Measurements from ENCODE around the gene CLDN24. TPM values are rescaled to one million over a fixed set of nuclear protein-coding genes. Genes with fewer than 3 reads are reported as not detected.

CLDN24 gene
- polyA plus RNA-seq, 2 of the 4 experiments (the other 2 are of a cell fraction) = not detected

- CTCF ChIA-PET = no interaction called here
- DNase-seq (ENCODE audit: low read depth in 1 of 2, low spot score in 1 of 2) (no peak), FAIRE-seq (no peak)
These were observed 3.6 kb downstream of the CLDN24 start for GRCh38 chr4:183318656-183319055.

GRCh38 chr4:183314806-183315205 is 7.4 kb downstream of the CLDN24 start:
- no peak for DNase-seq (ENCODE audit: low read depth in 1 of 2, low spot score in 1 of 2)
- Histone ChIP-seq H3K4me1 (no peaks in the 10 kb centered on the region), H3K4me3 (no peak overlapping the region), H3K4me2 (no peak overlapping the region), H3K9me3 (no peaks in the 10 kb centered on the region), H3K27ac (no peak overlapping the region)
- FAIRE-seq = no peak
- CTCF ChIA-PET = no interaction called here
- no peak for TF ChIP-seq NFE2L2 (conservative IDR thresholded peaks at IDR 0.05; ENCODE audit: low read length)
- no peak for TF ChIP-seq BCL3 (IDR thresholded peaks at IDR 0.05)
- no peak for TF ChIP-seq HOXA7 (CRISPR knock-in tag; IDR thresholded peaks at IDR 0.05)
- no peak for TF ChIP-seq MAX (IDR thresholded peaks at IDR 0.05)
- TF ChIP-seq PBX3 (IDR thresholded peaks at IDR 0.05) = no peak
- no peak for TF ChIP-seq MAFK (IDR thresholded peaks at IDR 0.05; ENCODE audit: partially characterized antibody)
- no peak for TF ChIP-seq RNF2 (IDR thresholded peaks at IDR 0.05; ENCODE audit: borderline replicate concordance, low read depth)
- TF ChIP-seq HOXB5 (CRISPR knock-in tag; IDR thresholded peaks at IDR 0.05) = no peak
- TF ChIP-seq POLR2AphosphoS2 (conservative IDR thresholded peaks at IDR 0.05; ENCODE audit: low read length) = no peak
- no peak for TF ChIP-seq JUN (IDR thresholded peaks at IDR 0.05)
- no peak for TF ChIP-seq E2F6 (IDR thresholded peaks at IDR 0.05; ENCODE audit: borderline replicate concordance, low read depth)
- TF ChIP-seq ZNF302 (CRISPR knock-in tag; IDR thresholded peaks at IDR 0.05) = no peak
- no peak for TF ChIP-seq NR3C1 (IDR thresholded peaks at IDR 0.05)
- no peak for TF ChIP-seq KDM5A (IDR thresholded peaks at IDR 0.05)
- TF ChIP-seq JUNB (IDR thresholded peaks at IDR 0.05) = no peak
- no peak for TF ChIP-seq BHLHE40 (IDR thresholded peaks at IDR 0.05; ENCODE audit: low read depth, low read length)
- TF ChIP-seq FOXS1 (CRISPR knock-in tag; IDR thresholded peaks at IDR 0.05) = no peak
- POLR2A ChIA-PET = no interaction called here
- 83% methylated on average over 9 of the region's 9 CpGs for WGBS (ENCODE audit: missing lambda C conversion rate)
- ATAC-seq = no peak

More at GRCh38 chr4:183318656-183319055, 3.6 kb downstream of the CLDN24 start:
- WGBS (ENCODE audit: missing lambda C conversion rate) = 89% methylated on average over 10 of the region's 10 CpGs
- POLR2A ChIA-PET = no interaction called here
- H3K27ac ChIP-seq = no peak overlapping the region
- no peak for ATAC-seq
- H3K4me2 ChIP-seq = no peak overlapping the region
- H3K4me3 ChIP-seq = no peak overlapping the region
- no peak for TF ChIP-seq CHD4 (IDR thresholded peaks at IDR 0.05; ENCODE audit: borderline replicate concordance)
- no peak for TF ChIP-seq HEYL (CRISPR knock-in tag; IDR thresholded peaks at IDR 0.05)
- no peak for TF ChIP-seq ESRRA (IDR thresholded peaks at IDR 0.05; ENCODE audit: borderline replicate concordance, low read length)
- TF ChIP-seq BCL3 (IDR thresholded peaks at IDR 0.05) = no peak
- no peak for TF ChIP-seq POLR2AphosphoS2 (conservative IDR thresholded peaks at IDR 0.05; ENCODE audit: low read length)
- no peak for TF ChIP-seq FOSL2 (IDR thresholded peaks at IDR 0.05)
- no peak for TF ChIP-seq FOSL2 (CRISPR knock-in tag; IDR thresholded peaks at IDR 0.05)
- TF ChIP-seq KDM5A (IDR thresholded peaks at IDR 0.05) = no peak
- no peak for TF ChIP-seq RNF2 (IDR thresholded peaks at IDR 0.05; ENCODE audit: borderline replicate concordance, low read depth)
- TF ChIP-seq BHLHE40 (IDR thresholded peaks at IDR 0.05; ENCODE audit: low read depth, low read length) = no peak
- no peak for TF ChIP-seq HOXB13 (CRISPR knock-in tag; IDR thresholded peaks at IDR 0.05; ENCODE audit: low read depth)
- H3K9me3 ChIP-seq = no peaks in the 10 kb centered on the region
- H3K4me1 ChIP-seq = no peaks in the 10 kb centered on the region
